Gastroesophageal sphincter (tissue), 4 donors: ENCODE results near the gene DCAKD. TPM values are rescaled to one million over a fixed set of nuclear protein-coding genes. Genes with fewer than 3 reads are reported as not detected.
A peak's percentile ranks its signal among the peaks of the same experiment; 100 is the strongest.

Experiments used
- ATAC-seq: fragments of 150-250 bp; one replicate; pipeline ENCODE4 v1.9.1; 2016; ENCODE audit warnings: mild to moderate bottlenecking, moderate library complexity
- H3K27ac ChIP-seq, 4 donors: fragments of 200-600 bp; sonication (generic) in 3 of 4; 1 replicate in 3 of 4; 2 replicates in 1 of 4; pipeline ENCODE4 v1.5.1; 2016 to 2019
- H3K27me3 ChIP-seq: fragments of 200-600 bp; sonication (generic); one replicate; pipeline ENCODE4 v1.5.1; 2019
- H3K36me3 ChIP-seq, 2 donors: fragments of 200-600 bp; sonication (generic); one replicate each; pipeline ENCODE4 v1.5.1; 2019; ENCODE audit warnings: control low read depth in 1 of 2
- H3K4me1 ChIP-seq, 3 donors: fragments of 200-600 bp; sonication (generic); 1 replicate in 2 of 3; 2 replicates in 1 of 3; pipeline ENCODE4 v1.5.1; 2016 to 2019; ENCODE audit warnings: control low read depth in 2 of 3
- H3K4me3 ChIP-seq, 2 donors: fragments of 200-600 bp; sonication (generic); one replicate each; pipeline ENCODE4 v1.5.1; 2019; ENCODE audit warnings: mild to moderate bottlenecking in 1 of 2, moderate library complexity in 1 of 2
- H3K9me3 ChIP-seq, 3 donors: fragments of 200-600 bp; sonication (generic); one replicate each; pipeline ENCODE4 v1.5.1; 2017 to 2019; ENCODE audit warnings: control low read depth in 2 of 3
- CTCF ChIP-seq, 4 experiments: fragments of 200-600 bp in 2 of 4; fragments of 450-650 bp in 2 of 4; sonication (generic) in 1 of 4; IDR thresholded peaks; one replicate each; pipeline ENCODE4 v1.5.1; 2017 to 2019; ENCODE audit warnings: antibody characterized with exemption in 4 of 4, mild to moderate bottlenecking in 2 of 4, moderate library complexity in 2 of 4
- EP300 ChIP-seq: sonication (generic); formaldehyde crosslinking; IDR thresholded peaks from one replicate; pipeline ENCODE4 v1.6.1; 2017; ENCODE audit warnings: antibody characterized with exemption, mild to moderate bottlenecking
- POLR2A ChIP-seq, 2 donors: fragments of 450-650 bp; IDR thresholded peaks; one replicate each; pipeline ENCODE4 v1.6.1; 2017; ENCODE audit warnings: antibody characterized with exemption in 2 of 2, mild to moderate bottlenecking in 2 of 2, moderate library complexity in 1 of 2
- POLR2AphosphoS5 ChIP-seq: sonication (generic); formaldehyde crosslinking; IDR thresholded peaks from one replicate; pipeline ENCODE4 v1.6.1; 2017; ENCODE audit warnings: antibody characterized with exemption
- WGBS, 2 donors: methylation state at CpG; one replicate each; pipeline ENCODE4 v1.1.5; 2018; ENCODE audit warnings: low coverage in 1 of 2; 5-methylcytosine and 5-hydroxymethylcytosine counted together
- total RNA-seq, 4 donors: library from RNA; depleted of rRNA; stranded (reverse); fragments of >200 nt; gene quantifications; one replicate each; pipeline ENCODE4 v1.1.0, GENCODE V29; 2016

The DCAKD gene
- total RNA-seq, result 10 to 100 TPM; 50.3 to 68.2 (median 58.0) TPM

GRCh38 chr17:45051060-45051719, at the start of gene DCAKD:
DCAKD (minus strand) TSS chr17:45051632; CDS start chr17:45034885, 16,747 bp downstream.
- TF ChIP-seq EP300, result no peak
- peak; percentile 80 to 81 for TF ChIP-seq POLR2A (IDR thresholded peaks at IDR 0.05)
- TF ChIP-seq POLR2AphosphoS5, result peak; percentile 68
- TF ChIP-seq CTCF (IDR thresholded peaks at IDR 0.05), result peak in 3 of 4 experiments; percentile 13 to 45 (median 37)
- no peaks in the 10 kb centered on the region for H3K36me3 ChIP-seq

GRCh38 chr17:45098869-45099616, 47.6 kb upstream of the DCAKD start:
- Histone ChIP-seq H3K27me3 (no peaks in the 10 kb centered on the region), H3K4me1 (peaks cover 1 to 56% (median 18%) of the 10 kb centered on the region in 3 donors), H3K27ac (peak overlapping the region; percentile 60 to 88 (median 83)), H3K36me3 (peaks cover 0 to 94% of the 10 kb centered on the region in 2 donors), H3K4me3 (no peak overlapping the region), H3K9me3 (no peaks in the 10 kb centered on the region)
- 6 to 43% methylated on average over 2 to 6 of the region's 9 CpGs for WGBS, 2 donors
- TF ChIP-seq POLR2A (IDR thresholded peaks at IDR 0.05) (no peak), CTCF (IDR thresholded peaks at IDR 0.05) (peak in 3 of 4 experiments; percentile 83 to 95 (median 94)), POLR2AphosphoS5 (peak; percentile 56), EP300 (no peak)
- peak; percentile 93 for ATAC-seq

More at GRCh38 chr17:45051060-45051719, at the start of gene DCAKD:
- H3K4me1 ChIP-seq, result peaks cover 0 to 36% (median 10%) of the 10 kb centered on the region in 3 donors
- H3K9me3 ChIP-seq, result no peaks in the 10 kb centered on the region
- 0% methylated on average over 3 to 12 of the region's 56 CpGs for WGBS, 2 donors
- H3K4me3 ChIP-seq, result peak within 1 kb of the TSS; percentile 54 to 60
- peak within 1 kb of the TSS; percentile 81 to 96 (median 91) for H3K27ac ChIP-seq
- H3K27me3 ChIP-seq, result no peaks in the 10 kb centered on the region
- peak; percentile 100 for ATAC-seq

- Histone ChIP-seq H3K27me3 (no peaks in the 10 kb centered on the region), H3K9me3 (no peaks in the 10 kb centered on the region), H3K4me3 (no peak overlapping the region), H3K4me1 (peaks cover 8 to 64% (median 26%) of the 10 kb centered on the region in 3 donors), H3K27ac (peak overlapping the region; percentile 60 to 88 (median 83)), H3K36me3 (peaks cover 0 to 90% of the 10 kb centered on the region in 2 donors)
- WGBS, 2 donors, result 65 to 100% methylated on average over 1 to 7 of the region's 13 CpGs
- TF ChIP-seq POLR2AphosphoS5, result no peak
- no peak for TF ChIP-seq EP300
- no peak for TF ChIP-seq POLR2A (IDR thresholded peaks at IDR 0.05)
- no peak for TF ChIP-seq CTCF (IDR thresholded peaks at IDR 0.05)
- ATAC-seq, result no peak
These were observed 46.8 kb upstream of the DCAKD start for GRCh38 chr17:45098081-45098868.

- peaks cover 8 to 76% (median 36%) of the 10 kb centered on the region in 3 donors for H3K4me1 ChIP-seq
- H3K36me3 ChIP-seq, result peaks cover 0 to 79% of the 10 kb centered on the region in 2 donors
- no peak overlapping the region for H3K4me3 ChIP-seq
- 33 to 60% methylated on average over 1 of the region's 11 CpGs for WGBS, 2 donors
- peak overlapping the region in 3 of 4 donors; percentile 30 to 88 (median 85) for H3K27ac ChIP-seq
- ATAC-seq, result no peak
- H3K27me3 ChIP-seq, result no peaks in the 10 kb centered on the region
- TF ChIP-seq POLR2A (IDR thresholded peaks at IDR 0.05) (no peak), POLR2AphosphoS5 (no peak), EP300 (no peak), CTCF (IDR thresholded peaks at IDR 0.05) (no peak)
- H3K9me3 ChIP-seq, result no peaks in the 10 kb centered on the region
These were observed 45.5 kb upstream of the DCAKD start for GRCh38 chr17:45096926-45097325.
